H54 (cell line): ENCODE data around the gene P2RY6.

Experiments
- DNase-seq: peaks from one replicate; pipeline ENCODE4 v3.0.0; 2011; ENCODE audit warnings: low spot score, mixed read lengths; ENCODE audit not compliant: insufficient read length
- FAIRE-seq: peaks from 3 replicates; lab custom pipeline; 2011; peaks lifted over from hg19 to GRCh38; lab: Jason Lieb, UNC
- POLR2A ChIP-seq: IDR thresholded peaks from 2 replicates; pipeline ENCODE4 v1.6.1; 2011; ENCODE audit warnings: low read depth, mild to moderate bottlenecking, low read length

The P2RY6 gene

GRCh38 chr11:73312851-73313327 is 40.8 kb downstream of the P2RY6 start:
- DNase-seq (no peak), FAIRE-seq (no peak)
- TF ChIP-seq POLR2A: no peak

- TF ChIP-seq POLR2A: no peak
- FAIRE-seq: no peak
- no peak for DNase-seq
Measured at GRCh38 chr11:73313652-73314051, 41.5 kb downstream of the P2RY6 start.

- DNase-seq: no peak
- FAIRE-seq: no peak
- no peak for TF ChIP-seq POLR2A
Measured at GRCh38 chr11:73314117-73314961, 42.2 kb downstream of the P2RY6 start.

DNA sequence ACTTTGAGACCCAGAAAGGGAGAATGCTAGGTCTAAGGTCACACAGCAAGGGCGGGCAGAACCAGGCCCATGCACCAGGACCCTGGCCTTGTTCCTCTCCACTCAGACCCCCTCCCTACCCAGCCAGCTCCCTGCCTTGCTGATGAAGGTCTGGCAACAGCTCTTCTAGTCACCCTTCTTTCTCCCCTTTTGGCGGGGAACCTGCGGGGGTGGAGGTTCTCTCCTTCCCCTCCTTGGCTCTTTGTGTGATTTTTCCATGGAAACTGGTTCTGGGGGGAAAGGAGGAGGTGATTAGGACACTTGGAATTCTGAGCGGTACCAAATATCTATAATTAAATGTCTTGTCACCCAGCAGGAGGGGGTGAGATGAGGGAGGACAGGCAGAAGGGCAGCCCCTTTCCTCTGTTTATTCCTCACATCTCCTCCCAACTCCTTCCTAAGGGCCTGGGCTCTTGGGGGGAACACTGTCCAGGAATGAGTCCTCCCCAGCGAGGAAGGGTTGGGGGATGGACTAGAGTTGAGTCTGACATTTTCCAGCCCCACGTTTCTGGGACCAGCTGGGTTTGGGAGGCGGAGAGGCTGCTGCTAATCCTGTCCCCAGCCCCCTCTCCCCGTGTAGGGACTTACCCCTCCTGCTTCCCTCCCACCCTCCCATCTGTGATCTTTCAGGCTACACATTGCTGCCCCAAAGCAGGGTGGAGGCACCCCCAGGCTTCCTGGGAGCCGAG is 43.3 kb downstream of the P2RY6 start:
- no peak for FAIRE-seq
- TF ChIP-seq POLR2A: no peak
- no peak for DNase-seq

DNA sequence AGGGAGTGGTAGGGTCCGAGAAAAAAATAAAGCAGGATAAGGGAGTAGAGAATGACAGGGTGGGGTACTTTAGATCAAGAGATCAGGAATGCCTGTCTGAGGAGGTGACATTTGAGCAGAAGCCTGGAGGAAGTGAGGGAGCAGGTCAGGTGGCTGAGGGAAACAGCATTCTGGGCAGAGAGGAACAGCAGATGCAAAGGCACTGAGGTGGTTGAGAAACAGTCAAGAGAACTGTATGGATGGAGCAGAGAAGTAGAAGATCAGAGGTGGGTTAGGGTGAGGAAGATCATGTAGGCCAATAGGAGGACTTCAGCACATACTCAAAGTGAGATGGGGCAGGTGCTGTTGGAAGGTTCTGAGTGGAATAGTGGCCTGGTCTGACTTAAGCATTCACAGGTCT is 44.3 kb downstream of the P2RY6 start:
- FAIRE-seq: no peak
- no peak for TF ChIP-seq POLR2A
- DNase-seq: no peak

- no peak for FAIRE-seq
- no peak for TF ChIP-seq POLR2A
- DNase-seq: no peak
Measured at GRCh38 chr11:73317373-73317772, 45.2 kb downstream of the P2RY6 start.

DNA sequence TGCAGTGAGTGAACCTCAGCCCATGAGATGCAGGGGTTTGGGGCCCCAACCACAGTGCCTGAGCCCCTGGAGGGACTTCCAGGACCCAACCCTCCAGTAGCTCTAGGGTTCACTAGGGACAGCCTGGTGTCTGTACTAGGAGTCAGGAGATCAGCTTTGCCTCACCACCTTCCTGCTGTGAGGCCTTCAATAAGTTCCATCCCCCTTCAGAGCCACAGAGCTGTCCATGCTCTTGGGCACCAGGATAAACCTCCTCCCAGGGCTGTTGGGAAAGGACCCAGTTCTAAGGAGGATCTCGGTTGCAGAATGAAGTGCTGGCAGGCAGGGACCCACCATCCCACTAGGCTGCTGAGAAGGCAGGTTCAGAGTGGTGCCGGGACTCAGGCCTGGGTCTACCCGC is 45.7 kb downstream of the P2RY6 start:
- FAIRE-seq (no peak), DNase-seq (no peak)
- no peak for TF ChIP-seq POLR2A

GRCh38 chr11:73318501-73319011 is 46.4 kb downstream of the P2RY6 start:
- FAIRE-seq (no peak), DNase-seq (no peak)
- TF ChIP-seq POLR2A: no peak

- no peak for TF ChIP-seq POLR2A
- no peak for FAIRE-seq
- no peak for DNase-seq
Measured at GRCh38 chr11:73320763-73321603, 48.8 kb downstream of the P2RY6 start.

- DNase-seq (no peak), FAIRE-seq (no peak)
Measured at GRCh38 chr11:73321604-73322381, 49.7 kb downstream of the P2RY6 start.

GRCh38 chr11:73322382-73323306 is 50.5 kb downstream of the P2RY6 start:
- TF ChIP-seq POLR2A: no peak
- FAIRE-seq (no peak), DNase-seq (no peak)

More at GRCh38 chr11:73321604-73322381, 49.7 kb downstream of the P2RY6 start:
- TF ChIP-seq POLR2A: no peak

DNA sequence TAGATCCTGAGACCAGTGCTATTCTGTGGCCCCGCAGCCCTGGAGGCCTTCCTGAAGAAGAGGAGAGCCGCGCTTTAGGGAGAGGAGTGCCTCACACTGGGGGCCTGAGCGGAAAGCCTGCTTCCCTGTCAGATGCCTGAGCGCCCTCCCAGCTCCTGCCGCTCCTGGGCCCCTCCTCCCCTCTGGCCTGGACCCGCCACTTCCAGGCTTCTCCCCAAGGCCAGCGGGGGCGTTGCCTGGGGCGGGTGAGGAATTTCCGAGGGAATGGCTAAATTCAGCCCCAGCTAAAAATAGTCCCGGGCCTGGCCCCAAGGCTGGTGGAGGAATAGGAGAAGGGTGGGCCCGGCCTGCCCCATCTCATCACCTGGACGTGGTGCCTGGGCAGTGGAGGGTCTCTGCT is 51.3 kb downstream of the P2RY6 start:
- no peak for FAIRE-seq
- DNase-seq: no peak
- TF ChIP-seq POLR2A: peak; percentile 31; the same call in 1 of the 2 replicates
